IMR-90 (cell line): ENCODE measurements around the gene MARCKSL1. TPM values are rescaled to one million over a fixed set of nuclear protein-coding genes. Genes with fewer than 3 reads are reported as not detected.

Experiments used
- ATAC-seq: fragments of 200-7000 bp; cut with Tn5 transposase; 2 replicates; pipeline ENCODE4 v1.9.1; 2020; ENCODE audit warnings: low read depth, mild to moderate bottlenecking, moderate library complexity
- BruUV-seq: library from RNA; stranded (reverse); fragments of 400-500 nt; replicated peaks from 2 replicates; lab custom pipeline; 2021; lab: Mats Ljungman, UMichigan
- CTCF ChIA-PET: fragments of 300-600 bp; formaldehyde crosslinking; extraction: SDS; loops from one replicate; lab custom pipeline; 2021; ENCODE audit warnings: antibody characterized with exemption; lab: Yijun Ruan, JAX
- POLR2A ChIA-PET: fragments of 300-600 bp; sonication (Branson Sonifier 250); formaldehyde crosslinking; loops from one replicate; lab custom pipeline; 2022; ENCODE audit warnings: antibody characterized with exemption; ENCODE audit not compliant: unreplicated experiment; lab: Charles Lee
- DNase-seq: peaks from one replicate; pipeline ENCODE4 v3.0.0; 2013
- H2AFZ ChIP-seq: replicated peaks from 2 replicates; pipeline ENCODE3; 2013; ENCODE audit warnings: low read length, mild to moderate bottlenecking; ENCODE audit not compliant: poor library complexity
- H2AK5ac ChIP-seq: 2 replicates; pipeline ENCODE4 v1.6.1; 2013; ENCODE audit warnings: low read depth, low read length, inconsistent platforms
- H2AK9ac ChIP-seq: replicated peaks from 2 replicates; pipeline ENCODE3; 2013; ENCODE audit warnings: mild to moderate bottlenecking, low read depth, low read length, moderate library complexity; ENCODE audit not compliant: poor library complexity
- H2BK120ac ChIP-seq: 2 replicates; pipeline ENCODE4 v1.6.1; 2013; ENCODE audit warnings: low read depth, low read length, inconsistent platforms
- H2BK15ac ChIP-seq: 3 replicates; pipeline ENCODE4 v1.6.1; 2013; ENCODE audit warnings: low read depth, low read length, inconsistent platforms
- H2BK20ac ChIP-seq: 2 replicates; pipeline ENCODE4 v1.6.1; 2013; ENCODE audit warnings: low read depth, mild to moderate bottlenecking, inconsistent platforms, low read length, moderate library complexity
- H2BK5ac ChIP-seq: 2 replicates; pipeline ENCODE4 v1.6.1; 2013; ENCODE audit warnings: mild to moderate bottlenecking, low read depth, low read length, inconsistent platforms; ENCODE audit not compliant: poor library complexity, severe bottlenecking
- H3K14ac ChIP-seq: replicated peaks from 2 replicates; pipeline ENCODE4 v1.6.1; 2013; ENCODE audit warnings: low read depth, low read length, inconsistent platforms
- H3K18ac ChIP-seq: 2 replicates; pipeline ENCODE4 v1.6.1; 2013; ENCODE audit warnings: low read depth, low read length, control low read depth
- H3K23ac ChIP-seq: 2 replicates; pipeline ENCODE4 v1.6.1; 2013; ENCODE audit warnings: low read depth, low read length, inconsistent platforms
- H3K27ac ChIP-seq: 2 replicates; pipeline ENCODE4 v1.5.1; 2013; ENCODE audit warnings: mild to moderate bottlenecking, control low read depth, low read length; ENCODE audit not compliant: insufficient read depth
- H3K27me3 ChIP-seq: 2 replicates; pipeline ENCODE4 v1.6.1; 2013; ENCODE audit warnings: low read length; ENCODE audit not compliant: control insufficient read depth, insufficient read depth
- H3K36me3 ChIP-seq: 2 replicates; pipeline ENCODE4 v1.6.1; 2013; ENCODE audit warnings: low read length, mixed read lengths; ENCODE audit not compliant: control insufficient read depth, insufficient read depth
- H3K4ac ChIP-seq: 2 replicates; pipeline ENCODE4 v1.6.1; 2013; ENCODE audit warnings: low read depth, low read length, inconsistent platforms
- H3K4me1 ChIP-seq: 2 replicates; pipeline ENCODE4 v1.6.1; 2013; ENCODE audit warnings: low read length, mixed read lengths; ENCODE audit not compliant: control insufficient read depth, insufficient read depth
- H3K4me2 ChIP-seq: 2 replicates; pipeline ENCODE4 v1.6.1; 2013; ENCODE audit warnings: low read depth, mild to moderate bottlenecking, control low read depth, low read length, moderate library complexity
- H3K4me3 ChIP-seq: 2 replicates; pipeline ENCODE4 v1.5.1; 2013; ENCODE audit warnings: low read depth, mild to moderate bottlenecking, control low read depth, low read length, moderate library complexity; ENCODE audit not compliant: insufficient read depth
- H3K56ac ChIP-seq: 2 replicates; pipeline ENCODE4 v1.6.1; 2013; ENCODE audit warnings: low read length, inconsistent platforms; ENCODE audit not compliant: insufficient read depth; ENCODE audit errors: extremely low read depth
- H3K79me1 ChIP-seq, 2 experiments: 2 replicates each; pipeline ENCODE4 v1.6.1; 2013; ENCODE audit warnings: low read length in 2 of 2, inconsistent platforms in 1 of 2, low read depth in 1 of 2
- H3K9ac ChIP-seq: 2 replicates; pipeline ENCODE4 v1.6.1; 2013; ENCODE audit warnings: low read depth, low read length, control low read depth
- H3K9me1 ChIP-seq: 2 replicates; pipeline ENCODE4 v1.6.1; 2013; ENCODE audit warnings: low read length, inconsistent platforms; ENCODE audit not compliant: insufficient read depth
- H3K9me3 ChIP-seq: 2 replicates; pipeline ENCODE4 v1.6.1; 2013; ENCODE audit warnings: low read length; ENCODE audit not compliant: control insufficient read depth, insufficient read depth
- H4K20me1 ChIP-seq: 2 replicates; pipeline ENCODE4 v1.6.1; 2013; ENCODE audit warnings: low read length, inconsistent platforms; ENCODE audit not compliant: insufficient read depth
- H4K5ac ChIP-seq: 2 replicates; pipeline ENCODE4 v1.6.1; 2013; ENCODE audit warnings: mild to moderate bottlenecking, low read depth, low read length, control low read depth
- H4K8ac ChIP-seq, 2 experiments: 2 replicates each; pipeline ENCODE4 v1.6.1; 2013; ENCODE audit warnings: low read depth in 2 of 2, low read length in 2 of 2, control low read depth in 1 of 2, inconsistent platforms in 1 of 2
- H4K91ac ChIP-seq: 2 replicates; pipeline ENCODE4 v1.6.1; 2013; ENCODE audit warnings: low read depth, low read length, inconsistent platforms; ENCODE audit not compliant: insufficient read depth
- BHLHE40 ChIP-seq: fragments of 150-350 bp; IDR thresholded peaks from 2 replicates; pipeline ENCODE4 v1.6.1; 2016; ENCODE audit warnings: mild to moderate bottlenecking, low read depth, low read length
- CEBPB ChIP-seq: IDR thresholded peaks from 2 replicates; pipeline ENCODE4 v1.6.1; 2012; ENCODE audit warnings: low read depth, low read length, improper control_type of control experiment
- CHD1 ChIP-seq: IDR thresholded peaks from 2 replicates; pipeline ENCODE4 v1.6.1; 2012; ENCODE audit warnings: low read depth, low read length, improper control_type of control experiment
- CTCF ChIP-seq: conservative IDR thresholded peaks from 2 replicates; pipeline ENCODE4 v1.5.1; 2012; ENCODE audit warnings: mild to moderate bottlenecking, low read depth, low read length, improper control_type of control experiment
- ELK1 ChIP-seq: fragments of 150-350 bp; IDR thresholded peaks from 2 replicates; pipeline ENCODE4 v1.6.1; 2016; ENCODE audit warnings: low read depth, mild to moderate bottlenecking, low read length, moderate library complexity, borderline replicate concordance
- FOS ChIP-seq: fragments of 150-350 bp; IDR thresholded peaks from 2 replicates; pipeline ENCODE4 v1.6.1; 2016; ENCODE audit warnings: low read depth, low read length
- MAFK ChIP-seq: IDR thresholded peaks from 2 replicates; pipeline ENCODE4 v1.6.1; 2012; ENCODE audit warnings: low read depth, low read length, improper control_type of control experiment
- MAZ ChIP-seq: IDR thresholded peaks from 2 replicates; pipeline ENCODE4 v1.6.1; 2012; ENCODE audit warnings: low read depth, mild to moderate bottlenecking, low read length, improper control_type of control experiment, moderate library complexity, borderline replicate concordance
- MXI1 ChIP-seq: IDR thresholded peaks from 2 replicates; pipeline ENCODE4 v1.6.1; 2012; ENCODE audit warnings: low read depth, mild to moderate bottlenecking, low read length, moderate library complexity, borderline replicate concordance
- NFE2L2 ChIP-seq: fragments of 150-350 bp; IDR thresholded peaks from 2 replicates; pipeline ENCODE4 v1.6.1; 2016; ENCODE audit warnings: low read depth, mild to moderate bottlenecking, low read length
- POLR2A ChIP-seq: IDR thresholded peaks from 2 replicates; pipeline ENCODE4 v1.6.1; 2012; ENCODE audit warnings: mild to moderate bottlenecking, low read depth, low read length
- RCOR1 ChIP-seq: IDR thresholded peaks from 2 replicates; pipeline ENCODE4 v1.6.1; 2012; ENCODE audit warnings: mild to moderate bottlenecking, low read length, improper control_type of control experiment; ENCODE audit not compliant: insufficient replicate concordance
- RFX5 ChIP-seq: IDR thresholded peaks from 2 replicates; pipeline ENCODE4 v1.8.0; 2012; ENCODE audit warnings: low read depth, mild to moderate bottlenecking, low read length, moderate library complexity
- SMC3 ChIP-seq: fragments of 150-350 bp; IDR thresholded peaks from 2 replicates; pipeline ENCODE4 v1.6.1; 2016; ENCODE audit warnings: low read depth, mild to moderate bottlenecking, antibody characterized with exemption, low read length, moderate library complexity
- USF2 ChIP-seq: fragments of 150-350 bp; IDR thresholded peaks from 2 replicates; pipeline ENCODE4 v1.6.1; 2017; ENCODE audit warnings: mild to moderate bottlenecking, antibody characterized with exemption, low read length, low read depth
- WGBS, 2 experiments: methylation state at CpG; one replicate each; pipeline versions ENCODE4 v1.1.5 to v1.1.7; 2013; ENCODE audit warnings: missing lambda C conversion rate in 2 of 2; ENCODE audit not compliant: insufficient read length in 1 of 2; ENCODE audit errors: extremely low coverage in 2 of 2; 5-methylcytosine and 5-hydroxymethylcytosine counted together
- dilution Hi-C: fragments of 300-500 bp; cut with HindIII; formaldehyde crosslinking; loops from one replicate; pipeline ENCODE4 v1.14.3; 2018; ENCODE audit warnings: low sequenced_read_pairs; ENCODE audit not compliant: unreplicated experiment
- in situ Hi-C: fragments of 300-500 bp; cut with MboI; formaldehyde crosslinking; loops from 3 replicates; pipeline ENCODE4 v1.14.3; 2019; ENCODE audit warnings: low sequenced_read_pairs, inconsistent platforms, mixed read lengths
- intact Hi-C: fragments of 100-400 bp; cut with micrococcal nuclease; formaldehyde crosslinking; loops from 2 replicates; pipeline ENCODE4 v1.10.0; 2022
- polyA plus RNA-seq, 3 experiments: library from polyadenylated mRNA; depleted of rRNA; stranded (reverse); fragments of >200 nt; gene quantifications; 2 replicates each; pipeline ENCODE4 v1.2.3, GENCODE V29; 2012; ENCODE audit warnings: low replicate concordance in 1 of 3
- total RNA-seq: library from RNA; depleted of rRNA; stranded (reverse); fragments of >200 nt; gene quantifications from 2 replicates; pipeline ENCODE4 v1.2.3, GENCODE V29; 2012

Gene MARCKSL1
- total and polyA plus RNA-seq, 2 of the 4 experiments (the other 2 are of a cell fraction), result 37.5 to 218 TPM

GRCh38 chr1:32365445-32365844, 29.4 kb upstream of the MARCKSL1 start:
- no peak overlapping the region for H3K56ac ChIP-seq
- peak overlapping the region; percentile 27 for H2AFZ ChIP-seq
- H2AK9ac ChIP-seq, result no peak overlapping the region
- H3K9ac ChIP-seq, result no peak overlapping the region
- H3K36me3 ChIP-seq, result peaks cover 47% of the 10 kb centered on the region
- no CpG with 5 or more reads among the region's 6 CpGs for WGBS, 2 experiments
- no peak for ATAC-seq
- H3K23ac ChIP-seq, result no peak overlapping the region
- no peak overlapping the region for H3K18ac ChIP-seq
- ChIA-PET POLR2A (no interaction called here), CTCF (no interaction called here)
- H3K4me1 ChIP-seq, result no peaks in the 10 kb centered on the region
- H3K27me3 ChIP-seq, result no peaks in the 10 kb centered on the region
- H3K9me1 ChIP-seq, result 0 out of 2 replicates have a peak, but pooled peaks cover 4% of the 10 kb centered on the region
- intact Hi-C loops (no loop called here), dilution Hi-C loops (no loop called here), in situ Hi-C loops (no loop called here)
- H2BK5ac ChIP-seq, result no peak overlapping the region
- no peak overlapping the region for H2AK5ac ChIP-seq
- no peak overlapping the region for H2BK20ac ChIP-seq
- H4K20me1 ChIP-seq, result no peaks in the 10 kb centered on the region; the same call in 1 of the 2 replicates
- no peak overlapping the region for H3K27ac ChIP-seq
- H2BK15ac ChIP-seq, result no peak overlapping the region
- H2BK120ac ChIP-seq, result no peak overlapping the region
- H4K91ac ChIP-seq, result no peak overlapping the region
- H3K4ac ChIP-seq, result no peak overlapping the region
- H4K5ac ChIP-seq, result no peak overlapping the region
- no peak overlapping the region for H3K14ac ChIP-seq
- no peak overlapping the region for H4K8ac ChIP-seq
- H3K4me3 ChIP-seq, result no peak overlapping the region
- no peak overlapping the region for H3K4me2 ChIP-seq
- H3K9me3 ChIP-seq, result no peaks in the 10 kb centered on the region
- TF ChIP-seq MAZ, result no peak
- no peak for TF ChIP-seq POLR2A
- TF ChIP-seq BHLHE40, result no peak
- no peak for TF ChIP-seq ELK1
- TF ChIP-seq RFX5, result no peak
- no peak for TF ChIP-seq SMC3
- TF ChIP-seq CEBPB, result no peak
- no peak for TF ChIP-seq NFE2L2
- TF ChIP-seq MXI1, result no peak
- no peak for TF ChIP-seq CHD1
- TF ChIP-seq MAFK, result no peak
- no peak for TF ChIP-seq USF2
- no peak for TF ChIP-seq CTCF
- TF ChIP-seq RCOR1, result no peak
- no peak for TF ChIP-seq FOS
- H3K79me1 ChIP-seq, result peaks cover 0 to 7% of the 10 kb centered on the region in 2 experiments; a peak in 2 of 4 replicates
- no peak for DNase-seq
- BruUV-seq, result no TSS peak
